WTC11 (cell line): ENCODE data around the gene DNAJB8. TPM values are rescaled to one million over a fixed set of nuclear protein-coding genes. Genes with fewer than 3 reads are reported as not detected.

Experiments
- ATAC-seq: fragments of 200-7000 bp; cut with Tn5 transposase; 2 replicates; pipeline ENCODE4 v1.10.0; 2021; ENCODE audit warnings: mild to moderate bottlenecking, moderate library complexity
- CTCF ChIA-PET: fragments of 300-600 bp; sonication (Branson Sonifier 250); formaldehyde crosslinking; loops from one replicate; lab custom pipeline; 2021; ENCODE audit warnings: antibody characterized with exemption; lab: Charles Lee
- POLR2A ChIA-PET: fragments of 350-600 bp; sonication (Branson Sonifier 250); formaldehyde crosslinking; loops from one replicate; lab custom pipeline; 2021; ENCODE audit warnings: antibody characterized with exemption; lab: Charles Lee
- DNase-seq: peaks from one replicate; pipeline ENCODE4 v3.0.0; 2021; ENCODE audit warnings: low spot score
- H3K27ac Mint-ChIP-seq: 2 replicates; pipeline ENCODE4 v1.8.0; 2021; ENCODE audit warnings: mixed read lengths
- H3K27me3 Mint-ChIP-seq: 2 replicates; pipeline ENCODE4 v1.8.0; 2021; ENCODE audit warnings: low read depth, mild to moderate bottlenecking, moderate library complexity, mixed read lengths
- H3K36me3 Mint-ChIP-seq: 2 replicates; pipeline ENCODE4 v1.8.0; 2021; ENCODE audit warnings: mixed read lengths
- H3K4me1 Mint-ChIP-seq: 2 replicates; pipeline ENCODE4 v1.8.0; 2022; ENCODE audit warnings: mixed read lengths
- H3K4me3 Mint-ChIP-seq: 2 replicates; pipeline ENCODE4 v1.8.0; 2021; ENCODE audit warnings: mild to moderate bottlenecking, moderate library complexity, mixed read lengths
- H3K9me3 Mint-ChIP-seq: 2 replicates; pipeline ENCODE4 v1.8.0; 2021; ENCODE audit warnings: mixed read lengths
- FOXJ3 ChIP-seq: sonication (generic); formaldehyde crosslinking; IDR thresholded peaks from 2 replicates; pipeline ENCODE4 v1.9.0; 2021; ENCODE audit warnings: missing genetic modification reagents, mild to moderate bottlenecking, borderline replicate concordance
- GABPB1 ChIP-seq: sonication (generic); formaldehyde crosslinking; IDR thresholded peaks from 2 replicates; pipeline ENCODE4 v1.8.1; 2023; ENCODE audit warnings: mild to moderate bottlenecking, missing genetic modification reagents
- GRHL2 ChIP-seq: fragments of 250-450 bp; sonication (Bioruptor Pico); IDR thresholded peaks from 2 replicates; pipeline ENCODE4 v1.8.0; 2022; ENCODE audit warnings: mild to moderate bottlenecking, moderate library complexity; ENCODE audit not compliant: insufficient replicate concordance, severe bottlenecking
- MXD4 ChIP-seq: fragments of 250-450 bp; sonication (Bioruptor Pico); IDR thresholded peaks from 2 replicates; pipeline ENCODE4 v1.8.0; 2021; ENCODE audit warnings: mild to moderate bottlenecking, moderate library complexity, borderline replicate concordance
- MYBL2 ChIP-seq: sonication (generic); formaldehyde crosslinking; IDR thresholded peaks from 2 replicates; pipeline ENCODE4 v1.8.1; 2023; ENCODE audit warnings: mild to moderate bottlenecking, moderate library complexity, missing genetic modification reagents
- NR1H2 ChIP-seq: sonication (generic); formaldehyde crosslinking; IDR thresholded peaks from 2 replicates; pipeline ENCODE4 v1.9.0; 2021; ENCODE audit warnings: mild to moderate bottlenecking, moderate library complexity, missing genetic modification reagents
- ZNF219 ChIP-seq: sonication (generic); formaldehyde crosslinking; IDR thresholded peaks from 2 replicates; pipeline ENCODE4 v1.8.0; 2023; ENCODE audit warnings: missing genetic modification reagents, mild to moderate bottlenecking, borderline replicate concordance
- ZNF317 ChIP-seq: sonication (generic); formaldehyde crosslinking; IDR thresholded peaks from 2 replicates; pipeline ENCODE4 v1.8.1; 2023; ENCODE audit warnings: low read depth, mild to moderate bottlenecking, moderate library complexity, missing genetic modification reagents, borderline replicate concordance
- total RNA-seq: library from RNA; stranded (reverse); gene quantifications from 3 replicates; pipeline ENCODE4 v1.2.3, GENCODE V29; 2021
- TF ChIP-seq, protein P1 (sequence below): sonication (generic); formaldehyde crosslinking; conservative IDR thresholded peaks from 2 replicates; pipeline ENCODE4 v1.8.1; 2023; ENCODE audit warnings: mild to moderate bottlenecking, low read depth, missing genetic modification reagents, moderate library complexity
- TF ChIP-seq, protein P2 (sequence below): sonication (generic); formaldehyde crosslinking; IDR thresholded peaks from 2 replicates; pipeline ENCODE4 v1.8.1; 2022; ENCODE audit warnings: missing genetic modification reagents, borderline replicate concordance
- TF ChIP-seq, protein P3 (sequence below): sonication (generic); formaldehyde crosslinking; conservative IDR thresholded peaks from 2 replicates; pipeline ENCODE4 v1.8.1; 2022; ENCODE audit warnings: mild to moderate bottlenecking, missing genetic modification reagents
- TF ChIP-seq, protein P4 (sequence below): sonication (generic); formaldehyde crosslinking; IDR thresholded peaks from 2 replicates; pipeline ENCODE4 v1.8.0; 2022; ENCODE audit warnings: mild to moderate bottlenecking, missing genetic modification reagents
- TF ChIP-seq, protein P5 (sequence below): sonication (generic); formaldehyde crosslinking; IDR thresholded peaks from 2 replicates; pipeline ENCODE4 v1.8.1; 2022; ENCODE audit warnings: mild to moderate bottlenecking, moderate library complexity, missing genetic modification reagents
- TF ChIP-seq, protein P6 (sequence below): sonication (generic); formaldehyde crosslinking; IDR thresholded peaks from 2 replicates; pipeline ENCODE4 v1.8.1; 2023; ENCODE audit warnings: mild to moderate bottlenecking, missing genetic modification reagents, borderline replicate concordance
- TF ChIP-seq, protein P7 (sequence below): sonication (generic); formaldehyde crosslinking; IDR thresholded peaks from 2 replicates; pipeline ENCODE4 v1.8.0; 2022; ENCODE audit warnings: mild to moderate bottlenecking, missing genetic modification reagents

Gene DNAJB8
- total RNA-seq, 1 experiment from 2014 or later = not detected

DNA sequence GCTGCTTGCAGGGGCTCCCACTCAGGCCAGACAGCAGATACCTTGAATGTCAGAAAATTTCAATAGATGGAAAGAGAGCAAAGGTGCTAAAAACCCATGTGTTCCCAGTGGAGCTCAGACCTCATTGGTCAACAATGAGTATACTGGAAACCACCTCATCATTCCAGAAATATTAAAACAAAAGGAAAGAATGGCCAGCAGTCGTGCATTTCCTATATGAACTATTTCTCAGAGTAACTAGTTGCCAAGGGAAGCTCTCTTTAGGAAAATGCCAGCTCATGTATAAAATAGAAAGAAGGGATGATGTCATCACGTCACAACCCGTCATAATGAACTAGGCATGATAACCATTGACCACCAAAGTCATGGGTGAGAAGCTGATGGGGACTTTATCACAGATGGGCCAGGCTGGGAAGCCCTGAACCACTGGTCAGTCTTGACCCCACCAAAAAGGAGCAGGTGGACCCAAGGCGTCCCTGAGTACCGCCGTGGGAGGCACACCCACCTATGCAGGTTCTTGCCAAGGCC, 17.5 kb downstream of the DNAJB8 start (continued):
- TF ChIP-seq, protein P1, sequence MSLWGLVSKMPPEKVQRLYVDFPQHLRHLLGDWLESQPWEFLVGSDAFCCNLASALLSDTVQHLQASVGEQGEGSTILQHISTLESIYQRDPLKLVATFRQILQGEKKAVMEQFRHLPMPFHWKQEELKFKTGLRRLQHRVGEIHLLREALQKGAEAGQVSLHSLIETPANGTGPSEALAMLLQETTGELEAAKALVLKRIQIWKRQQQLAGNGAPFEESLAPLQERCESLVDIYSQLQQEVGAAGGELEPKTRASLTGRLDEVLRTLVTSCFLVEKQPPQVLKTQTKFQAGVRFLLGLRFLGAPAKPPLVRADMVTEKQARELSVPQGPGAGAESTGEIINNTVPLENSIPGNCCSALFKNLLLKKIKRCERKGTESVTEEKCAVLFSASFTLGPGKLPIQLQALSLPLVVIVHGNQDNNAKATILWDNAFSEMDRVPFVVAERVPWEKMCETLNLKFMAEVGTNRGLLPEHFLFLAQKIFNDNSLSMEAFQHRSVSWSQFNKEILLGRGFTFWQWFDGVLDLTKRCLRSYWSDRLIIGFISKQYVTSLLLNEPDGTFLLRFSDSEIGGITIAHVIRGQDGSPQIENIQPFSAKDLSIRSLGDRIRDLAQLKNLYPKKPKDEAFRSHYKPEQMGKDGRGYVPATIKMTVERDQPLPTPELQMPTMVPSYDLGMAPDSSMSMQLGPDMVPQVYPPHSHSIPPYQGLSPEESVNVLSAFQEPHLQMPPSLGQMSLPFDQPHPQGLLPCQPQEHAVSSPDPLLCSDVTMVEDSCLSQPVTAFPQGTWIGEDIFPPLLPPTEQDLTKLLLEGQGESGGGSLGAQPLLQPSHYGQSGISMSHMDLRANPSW (CRISPR knock-in tag) = no peak

DNA sequence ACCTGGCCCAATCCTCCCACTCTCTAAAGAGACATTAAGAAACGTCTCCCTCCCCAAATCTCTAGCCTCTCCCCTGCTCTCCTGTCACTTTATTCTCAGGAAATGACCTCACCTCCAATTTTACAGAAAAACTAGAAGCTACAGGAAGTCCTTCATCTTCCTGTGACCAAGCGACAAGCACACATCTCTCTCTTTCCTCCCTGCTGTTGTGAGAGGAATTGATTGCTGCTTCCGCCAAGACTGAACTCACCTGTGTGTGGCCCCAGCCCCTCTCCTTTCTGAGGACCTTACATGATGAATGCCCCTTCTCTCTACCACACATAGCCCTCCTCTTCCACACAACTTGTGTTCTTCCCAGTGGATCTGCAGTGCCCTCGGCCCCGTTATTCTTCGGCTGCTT, 18.2 kb downstream of the DNAJB8 start:
- H3K4me1 Mint-ChIP-seq = no peaks in the 10 kb centered on the region
- H3K4me3 Mint-ChIP-seq = no peak overlapping the region
- ATAC-seq (no peak), DNase-seq (no peak)
- H3K27me3 Mint-ChIP-seq = peaks cover 34% of the 10 kb centered on the region
- no peak overlapping the region for H3K27ac Mint-ChIP-seq
- no peaks in the 10 kb centered on the region for H3K36me3 Mint-ChIP-seq
- TF ChIP-seq, protein P2, sequence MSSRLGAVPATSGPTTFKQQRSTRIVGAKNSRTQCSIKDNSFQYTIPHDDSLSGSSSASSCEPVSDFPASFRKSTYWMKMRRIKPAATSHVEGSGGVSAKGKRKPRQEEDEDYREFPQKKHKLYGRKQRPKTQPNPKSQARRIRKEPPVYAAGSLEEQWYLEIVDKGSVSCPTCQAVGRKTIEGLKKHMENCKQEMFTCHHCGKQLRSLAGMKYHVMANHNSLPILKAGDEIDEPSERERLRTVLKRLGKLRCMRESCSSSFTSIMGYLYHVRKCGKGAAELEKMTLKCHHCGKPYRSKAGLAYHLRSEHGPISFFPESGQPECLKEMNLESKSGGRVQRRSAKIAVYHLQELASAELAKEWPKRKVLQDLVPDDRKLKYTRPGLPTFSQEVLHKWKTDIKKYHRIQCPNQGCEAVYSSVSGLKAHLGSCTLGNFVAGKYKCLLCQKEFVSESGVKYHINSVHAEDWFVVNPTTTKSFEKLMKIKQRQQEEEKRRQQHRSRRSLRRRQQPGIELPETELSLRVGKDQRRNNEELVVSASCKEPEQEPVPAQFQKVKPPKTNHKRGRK (CRISPR knock-in tag) = no peak
- TF ChIP-seq, protein P3, sequence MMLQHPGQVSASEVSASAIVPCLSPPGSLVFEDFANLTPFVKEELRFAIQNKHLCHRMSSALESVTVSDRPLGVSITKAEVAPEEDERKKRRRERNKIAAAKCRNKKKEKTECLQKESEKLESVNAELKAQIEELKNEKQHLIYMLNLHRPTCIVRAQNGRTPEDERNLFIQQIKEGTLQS (CRISPR knock-in tag) = no peak
- TF ChIP-seq GRHL2 (CRISPR knock-in tag) = no peak
- ChIA-PET CTCF (no interaction called here), POLR2A (no interaction called here)
- H3K9me3 Mint-ChIP-seq = peaks cover 25% of the 10 kb centered on the region

DNA sequence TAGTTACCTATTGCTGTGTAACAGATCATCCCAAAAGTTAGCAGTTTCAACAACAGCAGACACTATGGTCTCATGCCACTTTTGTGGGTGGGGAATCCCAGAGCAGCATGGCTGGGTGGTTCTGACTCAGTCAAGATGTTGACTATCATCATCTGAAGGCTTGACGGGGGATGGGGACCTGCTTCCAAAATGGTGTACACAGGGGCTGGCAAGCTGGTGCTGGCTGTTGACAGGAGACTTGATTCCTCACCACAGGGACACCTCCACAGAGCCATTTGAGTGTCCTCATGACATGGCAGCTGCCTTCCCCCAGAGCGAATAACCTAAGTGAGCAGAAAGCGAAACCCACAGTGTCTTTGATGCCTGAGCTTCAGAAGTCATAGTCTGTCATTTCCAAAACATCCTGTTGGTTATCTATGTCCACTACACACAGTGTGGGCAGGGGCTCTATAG, 19.1 kb downstream of the DNAJB8 start:
- CTCF ChIA-PET = no interaction called here

More for the DNA sequence above, 19.1 kb downstream of the DNAJB8 start:
- no peak overlapping the region for H3K27ac Mint-ChIP-seq
- TF ChIP-seq FOXJ3 (CRISPR knock-in tag) (no peak), NR1H2 (CRISPR knock-in tag) (no peak), ZNF219 (CRISPR knock-in tag) (no peak), ZNF317 (CRISPR knock-in tag) (no peak), MXD4 (no peak), MYBL2 (CRISPR knock-in tag) (no peak), GABPB1 (CRISPR knock-in tag) (no peak)
- TF ChIP-seq, protein P4, sequence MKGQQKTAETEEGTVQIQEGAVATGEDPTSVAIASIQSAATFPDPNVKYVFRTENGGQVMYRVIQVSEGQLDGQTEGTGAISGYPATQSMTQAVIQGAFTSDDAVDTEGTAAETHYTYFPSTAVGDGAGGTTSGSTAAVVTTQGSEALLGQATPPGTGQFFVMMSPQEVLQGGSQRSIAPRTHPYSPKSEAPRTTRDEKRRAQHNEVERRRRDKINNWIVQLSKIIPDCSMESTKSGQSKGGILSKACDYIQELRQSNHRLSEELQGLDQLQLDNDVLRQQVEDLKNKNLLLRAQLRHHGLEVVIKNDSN = no peak
- TF ChIP-seq, protein P5, sequence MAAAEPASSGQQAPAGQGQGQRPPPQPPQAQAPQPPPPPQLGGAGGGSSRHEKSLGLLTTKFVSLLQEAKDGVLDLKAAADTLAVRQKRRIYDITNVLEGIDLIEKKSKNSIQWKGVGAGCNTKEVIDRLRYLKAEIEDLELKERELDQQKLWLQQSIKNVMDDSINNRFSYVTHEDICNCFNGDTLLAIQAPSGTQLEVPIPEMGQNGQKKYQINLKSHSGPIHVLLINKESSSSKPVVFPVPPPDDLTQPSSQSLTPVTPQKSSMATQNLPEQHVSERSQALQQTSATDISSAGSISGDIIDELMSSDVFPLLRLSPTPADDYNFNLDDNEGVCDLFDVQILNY = no peak
- TF ChIP-seq, protein P6, sequence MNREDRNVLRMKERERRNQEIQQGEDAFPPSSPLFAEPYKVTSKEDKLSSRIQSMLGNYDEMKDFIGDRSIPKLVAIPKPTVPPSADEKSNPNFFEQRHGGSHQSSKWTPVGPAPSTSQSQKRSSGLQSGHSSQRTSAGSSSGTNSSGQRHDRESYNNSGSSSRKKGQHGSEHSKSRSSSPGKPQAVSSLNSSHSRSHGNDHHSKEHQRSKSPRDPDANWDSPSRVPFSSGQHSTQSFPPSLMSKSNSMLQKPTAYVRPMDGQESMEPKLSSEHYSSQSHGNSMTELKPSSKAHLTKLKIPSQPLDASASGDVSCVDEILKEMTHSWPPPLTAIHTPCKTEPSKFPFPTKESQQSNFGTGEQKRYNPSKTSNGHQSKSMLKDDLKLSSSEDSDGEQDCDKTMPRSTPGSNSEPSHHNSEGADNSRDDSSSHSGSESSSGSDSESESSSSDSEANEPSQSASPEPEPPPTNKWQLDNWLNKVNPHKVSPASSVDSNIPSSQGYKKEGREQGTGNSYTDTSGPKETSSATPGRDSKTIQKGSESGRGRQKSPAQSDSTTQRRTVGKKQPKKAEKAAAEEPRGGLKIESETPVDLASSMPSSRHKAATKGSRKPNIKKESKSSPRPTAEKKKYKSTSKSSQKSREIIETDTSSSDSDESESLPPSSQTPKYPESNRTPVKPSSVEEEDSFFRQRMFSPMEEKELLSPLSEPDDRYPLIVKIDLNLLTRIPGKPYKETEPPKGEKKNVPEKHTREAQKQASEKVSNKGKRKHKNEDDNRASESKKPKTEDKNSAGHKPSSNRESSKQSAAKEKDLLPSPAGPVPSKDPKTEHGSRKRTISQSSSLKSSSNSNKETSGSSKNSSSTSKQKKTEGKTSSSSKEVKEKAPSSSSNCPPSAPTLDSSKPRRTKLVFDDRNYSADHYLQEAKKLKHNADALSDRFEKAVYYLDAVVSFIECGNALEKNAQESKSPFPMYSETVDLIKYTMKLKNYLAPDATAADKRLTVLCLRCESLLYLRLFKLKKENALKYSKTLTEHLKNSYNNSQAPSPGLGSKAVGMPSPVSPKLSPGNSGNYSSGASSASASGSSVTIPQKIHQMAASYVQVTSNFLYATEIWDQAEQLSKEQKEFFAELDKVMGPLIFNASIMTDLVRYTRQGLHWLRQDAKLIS (CRISPR knock-in tag) = no peak
- TF ChIP-seq, protein P7, sequence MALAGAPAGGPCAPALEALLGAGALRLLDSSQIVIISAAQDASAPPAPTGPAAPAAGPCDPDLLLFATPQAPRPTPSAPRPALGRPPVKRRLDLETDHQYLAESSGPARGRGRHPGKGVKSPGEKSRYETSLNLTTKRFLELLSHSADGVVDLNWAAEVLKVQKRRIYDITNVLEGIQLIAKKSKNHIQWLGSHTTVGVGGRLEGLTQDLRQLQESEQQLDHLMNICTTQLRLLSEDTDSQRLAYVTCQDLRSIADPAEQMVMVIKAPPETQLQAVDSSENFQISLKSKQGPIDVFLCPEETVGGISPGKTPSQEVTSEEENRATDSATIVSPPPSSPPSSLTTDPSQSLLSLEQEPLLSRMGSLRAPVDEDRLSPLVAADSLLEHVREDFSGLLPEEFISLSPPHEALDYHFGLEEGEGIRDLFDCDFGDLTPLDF = no peak
- no peak for ATAC-seq
- no peaks in the 10 kb centered on the region for H3K4me1 Mint-ChIP-seq
- peaks cover 25% of the 10 kb centered on the region for H3K9me3 Mint-ChIP-seq
- DNase-seq = no peak
- no peak overlapping the region for H3K4me3 Mint-ChIP-seq
- no peaks in the 10 kb centered on the region for H3K36me3 Mint-ChIP-seq
- H3K27me3 Mint-ChIP-seq = peaks cover 41% of the 10 kb centered on the region
- POLR2A ChIA-PET = no interaction called here
